Effector memory CD4-positive, alpha-beta T cell (primary cell): ENCODE data around the gene DHX16.

ENCODE experiments used
- DNase-seq, 3 donors: peaks; one replicate each; pipeline ENCODE4 v3.0.0-alpha.2; 2020
- H3K27ac ChIP-seq: 2 replicates; pipeline ENCODE4 v1.7.0; 2013; ENCODE audit warnings: mild to moderate bottlenecking, low read length, moderate library complexity; ENCODE audit not compliant: insufficient read depth, poor library complexity, severe bottlenecking
- H3K27me3 ChIP-seq: replicated peaks from 2 replicates; pipeline ENCODE4 v1.7.0; 2013; ENCODE audit warnings: mild to moderate bottlenecking, low read length; ENCODE audit not compliant: insufficient read depth, control insufficient read depth, poor library complexity, severe bottlenecking
- H3K36me3 ChIP-seq: 2 replicates; pipeline ENCODE4 v1.7.0; 2013; ENCODE audit warnings: mild to moderate bottlenecking, low read length, moderate library complexity; ENCODE audit not compliant: control insufficient read depth, insufficient read depth
- H3K4me1 ChIP-seq: 2 replicates; pipeline ENCODE4 v1.7.0; 2013; ENCODE audit warnings: low read length, mild to moderate bottlenecking; ENCODE audit not compliant: control insufficient read depth, insufficient read depth, poor library complexity, severe bottlenecking
- H3K4me3 ChIP-seq: 2 replicates; pipeline ENCODE4 v1.7.0; 2013; ENCODE audit warnings: low read length, low read depth, mild to moderate bottlenecking; ENCODE audit not compliant: insufficient read depth, poor library complexity, severe bottlenecking
- H3K9me3 ChIP-seq: 2 replicates; pipeline ENCODE4 v1.7.0; 2013; ENCODE audit warnings: mild to moderate bottlenecking, low read length, moderate library complexity; ENCODE audit not compliant: control insufficient read depth

The DHX16 gene

GRCh38 chr6:30635834-30636233 is 37.0 kb downstream of the DHX16 start:
- Histone ChIP-seq H3K4me3 (no peak overlapping the region), H3K36me3 (no peaks in the 10 kb centered on the region), H3K9me3 (no peaks in the 10 kb centered on the region), H3K27ac (no peak overlapping the region), H3K4me1 (no peaks in the 10 kb centered on the region), H3K27me3 (no peaks in the 10 kb centered on the region)
- no peak for DNase-seq

DNA sequence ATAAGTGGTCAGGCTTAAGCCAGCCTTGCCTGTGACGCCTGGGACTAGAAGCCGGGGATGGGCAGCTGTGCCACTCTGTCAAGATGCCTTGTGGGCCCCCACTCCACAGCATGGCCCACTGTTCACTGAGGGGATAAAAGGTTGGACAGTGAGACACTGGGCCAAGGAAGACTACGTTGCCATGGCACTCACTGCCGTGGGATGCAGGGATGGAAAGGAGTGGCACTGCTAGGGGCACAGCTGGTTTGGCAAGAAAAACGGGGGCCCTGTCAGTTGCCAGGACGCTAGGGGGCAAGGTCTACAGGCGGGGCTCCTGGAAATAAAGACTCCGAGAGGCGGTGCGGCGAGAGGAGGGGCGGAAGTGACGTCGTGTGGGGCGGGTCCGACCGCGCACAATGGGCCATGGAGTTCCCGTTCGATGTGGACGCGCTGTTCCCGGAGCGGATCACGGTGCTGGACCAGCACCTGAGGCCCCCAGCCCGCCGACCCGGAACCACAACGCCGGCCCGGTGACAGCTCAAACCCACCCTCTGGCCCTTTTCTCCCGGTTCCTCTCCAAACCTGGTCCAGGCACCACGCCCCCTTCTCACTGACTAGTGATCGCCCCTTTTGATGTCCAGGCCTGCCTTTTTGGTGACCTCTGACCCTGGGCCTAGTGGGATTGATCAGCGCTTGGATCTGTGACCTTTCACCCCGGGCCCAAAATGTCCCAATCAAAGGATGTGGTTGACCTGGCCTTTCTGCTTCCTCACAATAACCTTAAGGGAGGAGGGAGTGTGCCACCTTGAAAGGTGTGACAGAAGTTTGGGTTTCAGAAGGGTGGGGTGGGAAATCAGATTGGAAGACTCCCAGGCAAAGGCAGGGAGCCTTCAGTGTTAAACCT is 46.1 kb downstream of the DHX16 start, which contains the start of gene ATAT1:
TSS of gene ATAT1 (plus strand) at position 391 of the 883 bp plus-strand sequence.
- Histone ChIP-seq H3K27ac (peak within 1 kb of the TSS; percentile 87), H3K9me3 (no peaks in the 10 kb centered on the region), H3K36me3 (peaks cover 33% of the 10 kb centered on the region), H3K4me3 (peak within 1 kb of the TSS; percentile 69), H3K4me1 (peaks cover 12% of the 10 kb centered on the region), H3K27me3 (no peaks in the 10 kb centered on the region)
- peak; percentile 83 to 88 (median 84) for DNase-seq

GRCh38 chr6:30625511-30625910 is 47.3 kb downstream of the DHX16 start:
- DNase-seq = no peak
- Histone ChIP-seq H3K4me1 (peaks cover 12% of the 10 kb centered on the region), H3K36me3 (peaks cover 43% of the 10 kb centered on the region), H3K9me3 (no peaks in the 10 kb centered on the region), H3K27ac (no peak overlapping the region), H3K4me3 (no peak overlapping the region), H3K27me3 (no peaks in the 10 kb centered on the region)

DNA sequence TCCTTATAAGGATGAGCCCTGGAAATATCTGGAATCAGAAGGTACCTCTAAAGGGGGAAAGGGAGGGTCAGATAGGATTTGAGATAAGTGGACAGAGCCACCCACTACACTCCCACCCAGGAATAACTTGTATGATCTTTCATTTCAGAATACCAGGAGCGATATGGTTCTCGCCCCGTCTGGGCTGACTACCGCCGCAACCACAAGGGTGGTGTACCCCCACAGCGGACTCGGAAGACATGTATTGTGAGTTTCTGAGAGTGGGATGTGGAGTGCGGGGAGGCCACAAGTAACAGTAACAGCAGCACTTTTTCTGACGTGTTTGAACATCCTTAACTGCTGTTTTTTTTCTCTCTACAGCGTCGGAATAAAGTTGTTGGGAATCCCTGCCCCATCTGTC is 53.2 kb downstream of the DHX16 start:
- Histone ChIP-seq H3K4me3 (no peak overlapping the region), H3K9me3 (no peaks in the 10 kb centered on the region), H3K36me3 (peaks cover 43% of the 10 kb centered on the region), H3K4me1 (peaks cover 2% of the 10 kb centered on the region), H3K27ac (no peak overlapping the region), H3K27me3 (no peaks in the 10 kb centered on the region)
- no peak for DNase-seq

- no peak for DNase-seq
- peaks cover 10% of the 10 kb centered on the region for H3K4me1 ChIP-seq
- peak overlapping the region; percentile 97 for H3K27ac ChIP-seq
- no peaks in the 10 kb centered on the region for H3K27me3 ChIP-seq
- peak overlapping the region; percentile 95 for H3K4me3 ChIP-seq
- H3K36me3 ChIP-seq = peaks cover 39% of the 10 kb centered on the region
- no peaks in the 10 kb centered on the region for H3K9me3 ChIP-seq
These were observed 54.5 kb downstream of the DHX16 start for GRCh38 chr6:30618270-30618797.

DNA sequence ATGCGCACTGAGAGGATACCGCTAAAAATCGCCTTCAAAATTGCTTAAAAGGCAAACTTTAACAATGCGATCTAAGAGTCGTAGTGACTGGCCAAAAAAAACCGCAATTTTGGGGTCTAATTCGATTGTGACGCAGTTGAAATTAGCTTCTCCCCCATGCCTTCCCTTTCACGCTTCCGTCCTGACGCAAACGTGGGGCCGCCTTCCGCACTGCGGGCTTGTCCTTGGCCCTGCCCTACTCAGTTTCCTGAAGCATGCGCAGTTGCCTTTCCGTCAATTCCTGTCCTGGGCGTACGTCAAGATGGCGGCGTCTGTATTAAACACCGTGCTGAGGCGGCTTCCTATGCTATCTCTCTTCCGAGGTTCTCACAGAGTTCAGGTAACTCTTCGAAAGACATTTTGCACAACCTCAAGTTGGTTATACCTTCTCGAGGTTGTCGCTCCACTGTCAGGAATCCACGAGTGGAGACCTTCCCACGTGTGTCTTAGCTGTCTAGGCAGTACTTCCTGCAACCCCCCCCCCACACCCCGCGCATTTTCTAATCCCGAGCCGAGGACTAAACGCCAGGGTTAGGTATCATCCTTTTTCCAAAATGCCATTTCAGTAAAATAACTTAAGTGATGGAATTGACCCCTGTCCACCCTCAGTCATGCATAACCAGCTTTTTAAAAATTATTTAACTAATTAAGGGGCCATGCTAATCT is 55.1 kb downstream of the DHX16 start, which contains the start of gene MRPS18B:
TSS of gene MRPS18B (plus strand) at position 276 of the 705 bp plus-strand sequence. CDS start at position 302, 26 bp downstream.
- Histone ChIP-seq H3K4me3 (peak within 1 kb of the TSS; percentile 95), H3K9me3 (no peaks in the 10 kb centered on the region), H3K36me3 (peaks cover 33% of the 10 kb centered on the region), H3K27me3 (no peaks in the 10 kb centered on the region), H3K27ac (peak within 1 kb of the TSS; percentile 97), H3K4me1 (peaks cover 10% of the 10 kb centered on the region)
- DNase-seq = peak; percentile 96 to 99 (median 98)

DNA sequence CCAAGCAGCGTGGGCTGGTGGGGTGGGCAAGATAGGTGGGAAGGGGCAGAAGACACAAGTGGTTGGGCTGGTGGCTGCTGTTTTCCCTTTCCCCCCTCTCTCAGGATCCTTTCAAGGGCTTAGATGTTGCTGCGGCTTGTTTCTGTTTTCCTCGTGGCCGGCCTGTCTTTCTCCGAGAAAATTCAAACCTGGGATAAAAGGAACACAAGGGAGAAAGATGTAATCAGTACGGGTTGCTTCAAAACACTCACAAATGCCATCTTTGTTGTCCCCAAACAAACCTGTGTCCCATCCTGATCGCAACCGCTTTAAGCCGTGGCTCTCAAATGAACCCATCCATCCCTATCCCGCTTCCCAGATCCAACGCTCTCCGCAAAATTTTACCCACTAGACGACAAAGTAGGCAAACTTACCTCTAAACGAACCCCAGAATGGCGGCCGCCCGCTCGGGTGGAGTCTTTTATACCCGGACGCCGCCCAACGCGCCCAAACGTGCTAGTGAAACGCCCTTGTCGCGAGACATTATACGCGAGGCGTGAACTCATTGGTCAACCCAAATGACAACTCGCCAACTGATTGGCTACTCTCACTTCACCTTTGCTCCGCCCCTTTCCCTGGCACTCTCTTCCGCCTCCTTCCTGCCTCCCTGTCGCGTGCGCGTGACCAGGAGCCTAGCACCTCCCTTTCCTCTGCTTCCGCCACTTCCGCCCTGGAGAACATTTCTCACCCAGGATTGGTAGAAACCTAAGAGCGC is 55.8 kb downstream of the DHX16 start, which contains the start of gene PPP1R10:
TSS of gene PPP1R10 (minus strand) at position 433 of the 754 bp plus-strand sequence. CDS start 7,299 bp downstream, outside the sequence.
- Histone ChIP-seq H3K9me3 (no peaks in the 10 kb centered on the region), H3K4me3 (peak within 1 kb of the TSS; percentile 95), H3K36me3 (peaks cover 26% of the 10 kb centered on the region), H3K27ac (peak within 1 kb of the TSS; percentile 97), H3K27me3 (no peaks in the 10 kb centered on the region), H3K4me1 (peaks cover 10% of the 10 kb centered on the region)
- peak; percentile 98 to 99 (median 99) for DNase-seq

DNA sequence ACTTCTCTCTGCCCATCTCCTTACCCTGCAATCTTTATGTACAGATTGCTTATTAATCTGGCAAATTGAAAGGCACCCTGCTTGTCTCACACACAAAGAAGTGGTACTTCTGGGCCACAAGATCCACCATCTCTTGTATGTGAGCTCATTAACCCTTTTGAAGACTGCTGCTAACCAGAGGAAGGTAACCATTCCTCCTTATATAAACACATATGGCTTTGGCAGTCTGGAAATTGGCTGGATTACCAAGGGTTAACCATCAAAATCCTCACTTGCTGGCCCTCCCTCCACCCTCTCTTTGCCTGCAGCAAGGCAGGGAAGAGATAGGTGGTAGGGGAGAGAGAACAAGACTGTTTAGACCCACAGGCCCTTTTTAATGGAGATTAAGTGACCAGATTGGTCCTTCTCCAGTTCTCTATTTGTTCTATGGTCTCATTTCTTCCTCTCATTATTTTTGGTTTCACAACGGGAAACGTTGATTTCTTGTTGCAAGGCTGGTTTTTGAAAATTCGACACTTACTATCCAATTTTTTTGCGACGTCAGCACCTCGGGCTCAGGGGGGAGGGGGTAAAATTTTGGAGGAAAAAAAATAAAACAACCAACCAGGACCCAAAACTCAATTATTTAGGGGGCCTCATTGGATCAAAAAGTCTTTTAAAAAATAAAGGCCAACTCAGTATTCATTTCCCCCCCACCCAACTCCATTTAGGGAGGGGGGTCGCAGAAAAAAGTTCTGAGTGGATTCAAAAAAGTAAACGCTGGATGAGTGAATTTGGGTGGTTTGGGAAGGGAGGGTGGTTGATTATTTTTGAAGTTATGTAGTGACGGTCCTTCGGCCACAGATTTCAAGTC is 56.6 kb downstream of the DHX16 start:
- Histone ChIP-seq H3K9me3 (no peaks in the 10 kb centered on the region), H3K4me3 (peak overlapping the region; percentile 90), H3K36me3 (peaks cover 19% of the 10 kb centered on the region), H3K27ac (peak overlapping the region; percentile 97), H3K4me1 (peaks cover 11% of the 10 kb centered on the region), H3K27me3 (no peaks in the 10 kb centered on the region)
- DNase-seq = peak in 2 of 3 donors; percentile 25 to 34
